Osteocyte (in vitro differentiated cells): Measurements from ENCODE around the gene TIMM13. TPM values are rescaled to one million over a fixed set of nuclear protein-coding genes. Genes with fewer than 3 reads are reported as not detected.

Experiments
- DNase-seq: peaks from one replicate; pipeline ENCODE4 v3.0.0; 2021; ENCODE audit warnings: mixed read lengths; ENCODE audit not compliant: unreplicated experiment; ENCODE audit errors: extremely low spot score
- H3K27ac Mint-ChIP-seq: one replicate; pipeline ENCODE4 v1.8.0; 2021; ENCODE audit warnings: mild to moderate bottlenecking, mixed read lengths; ENCODE audit not compliant: unreplicated experiment
- H3K27me3 Mint-ChIP-seq: one replicate; pipeline ENCODE4 v1.8.0; 2021; ENCODE audit warnings: mixed read lengths; ENCODE audit not compliant: unreplicated experiment
- H3K36me3 Mint-ChIP-seq: one replicate; pipeline ENCODE4 v1.8.0; 2021; ENCODE audit warnings: mixed read lengths; ENCODE audit not compliant: unreplicated experiment
- H3K4me1 Mint-ChIP-seq: one replicate; pipeline ENCODE4 v1.8.0; 2021; ENCODE audit warnings: mixed read lengths; ENCODE audit not compliant: unreplicated experiment
- H3K4me3 Mint-ChIP-seq: one replicate; pipeline ENCODE4 v1.8.0; 2021; ENCODE audit warnings: mild to moderate bottlenecking, moderate library complexity, mixed read lengths; ENCODE audit not compliant: unreplicated experiment
- H3K9me3 Mint-ChIP-seq: one replicate; pipeline ENCODE4 v1.8.0; 2021; ENCODE audit warnings: mixed read lengths; ENCODE audit not compliant: unreplicated experiment
- CTCF ChIP-seq: fragments of 200-600 bp; sonication (generic); IDR thresholded peaks from 2 replicates; pipeline ENCODE4 v1.5.0; 2021; ENCODE audit warnings: antibody characterized with exemption, mild to moderate bottlenecking, moderate library complexity
- total RNA-seq: library from RNA; stranded (reverse); gene quantifications from 2 replicates; pipeline ENCODE4 v1.2.1, GENCODE V29; 2021

The TIMM13 gene
- total RNA-seq, 1 donor from 2014 or later, result 108 TPM

DNA sequence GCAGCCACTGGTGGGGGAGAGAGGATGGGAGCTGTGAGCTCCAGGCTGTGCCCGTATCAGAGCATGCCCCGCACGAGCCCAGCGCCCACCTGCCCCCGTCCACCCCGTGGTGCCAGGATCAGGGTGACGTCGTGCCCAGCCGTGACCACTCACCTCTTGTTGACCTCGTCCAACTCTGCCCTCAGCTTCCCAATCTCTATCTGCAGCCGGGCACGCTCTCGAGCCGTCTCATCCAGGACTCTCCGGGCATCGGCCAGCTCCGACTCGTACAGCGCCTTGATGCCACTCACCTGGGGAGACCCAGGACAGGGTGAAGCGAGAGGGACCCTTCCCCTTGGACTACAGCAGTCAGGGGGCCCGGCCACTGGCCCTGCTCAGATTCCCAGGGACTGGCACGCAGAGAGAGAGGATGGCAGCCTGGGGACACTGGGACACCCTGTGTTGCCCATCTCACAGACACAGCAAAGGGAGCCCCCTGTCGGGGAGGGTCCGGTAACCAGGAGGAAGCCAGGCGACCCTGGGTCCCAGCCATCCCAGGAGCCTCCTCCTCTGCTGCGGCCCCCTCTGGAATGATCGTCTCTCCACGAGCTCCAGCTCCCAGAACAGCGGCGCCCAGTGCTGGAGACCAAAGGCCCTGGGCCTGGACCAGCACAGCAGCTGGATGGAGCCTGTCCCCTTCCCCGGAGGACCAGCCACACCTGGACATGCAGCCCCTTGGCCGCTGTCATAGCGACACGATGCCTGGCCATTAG is 17.0 kb upstream of the TIMM13 start:
- no peak for TF ChIP-seq CTCF
- Mint-ChIP-seq H3K4me1 (no peaks in the 10 kb centered on the region), H3K4me3 (no peak overlapping the region), H3K27ac (no peak overlapping the region), H3K27me3 (no peaks in the 10 kb centered on the region), H3K36me3 (peaks cover 6% of the 10 kb centered on the region), H3K9me3 (no peaks in the 10 kb centered on the region)
- peak; percentile 83 for DNase-seq

GRCh38 chr19:2443785-2444182 is 16.4 kb upstream of the TIMM13 start:
- TF ChIP-seq CTCF, result no peak
- no peak for DNase-seq
- Mint-ChIP-seq H3K27ac (no peak overlapping the region), H3K27me3 (no peaks in the 10 kb centered on the region), H3K4me1 (no peaks in the 10 kb centered on the region), H3K4me3 (no peak overlapping the region), H3K36me3 (peaks cover 6% of the 10 kb centered on the region), H3K9me3 (no peaks in the 10 kb centered on the region)

DNA sequence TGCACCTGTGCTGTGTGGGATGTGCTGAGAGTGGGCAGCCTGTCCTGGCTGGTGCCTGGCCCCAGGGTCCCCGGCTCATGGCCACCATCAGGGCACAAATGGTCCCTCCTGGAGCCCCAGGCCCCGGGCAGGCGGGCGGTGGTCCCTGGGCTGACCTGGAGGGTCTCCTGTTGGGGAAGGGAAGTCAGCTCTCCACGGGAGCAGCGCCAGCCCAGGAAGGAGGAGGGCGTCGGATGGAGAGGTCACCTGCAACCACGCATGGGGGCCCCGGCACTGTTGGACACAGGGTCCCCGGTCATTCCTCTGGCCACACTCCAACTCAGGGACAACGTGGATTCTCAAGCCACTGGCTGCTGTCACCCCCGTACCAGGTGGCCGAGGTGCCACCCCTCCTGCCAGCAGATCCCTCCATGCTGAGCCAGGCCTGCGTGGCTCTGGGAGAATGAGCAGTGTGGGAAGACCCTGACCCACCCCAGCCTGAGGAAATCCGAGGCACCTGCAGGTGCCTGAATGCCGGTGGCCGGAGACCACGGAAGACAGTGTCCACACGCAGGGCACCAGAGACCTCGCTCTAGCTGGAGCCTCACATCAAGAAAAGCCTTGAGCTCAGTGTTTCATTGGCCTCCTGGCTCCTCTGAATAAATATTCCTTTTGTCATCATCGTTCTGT is 15.9 kb upstream of the TIMM13 start:
- no peaks in the 10 kb centered on the region for H3K27me3 Mint-ChIP-seq
- no peak overlapping the region for H3K27ac Mint-ChIP-seq
- H3K36me3 Mint-ChIP-seq, result peaks cover 6% of the 10 kb centered on the region
- H3K9me3 Mint-ChIP-seq, result no peaks in the 10 kb centered on the region
- no peak for TF ChIP-seq CTCF
- H3K4me1 Mint-ChIP-seq, result no peaks in the 10 kb centered on the region
- DNase-seq, result peak; percentile 84
- no peak overlapping the region for H3K4me3 Mint-ChIP-seq

GRCh38 chr19:2441096-2441752 is 13.8 kb upstream of the TIMM13 start:
- no peaks in the 10 kb centered on the region for H3K27me3 Mint-ChIP-seq

More at GRCh38 chr19:2441096-2441752, 13.8 kb upstream of the TIMM13 start:
- no peak for TF ChIP-seq CTCF
- Mint-ChIP-seq H3K36me3 (peaks cover 6% of the 10 kb centered on the region), H3K4me3 (no peak overlapping the region), H3K27ac (no peak overlapping the region), H3K4me1 (no peaks in the 10 kb centered on the region), H3K9me3 (no peaks in the 10 kb centered on the region)
- no peak for DNase-seq
